GM06990 (cell line): ENCODE results near the gene GPR171.

Experiments
- DNase-seq: peaks from one replicate; pipeline ENCODE4 v3.0.0-alpha.2; 2011; ENCODE audit not compliant: insufficient read length; ENCODE audit errors: extremely low read depth
- H3K27me3 ChIP-seq: replicated peaks from 2 replicates; pipeline ENCODE4 v1.6.0; 2011; ENCODE audit warnings: low read length; ENCODE audit not compliant: control insufficient read depth, insufficient read depth
- H3K36me3 ChIP-seq: 2 replicates; pipeline ENCODE4 v1.5.1; 2011; ENCODE audit warnings: low read length; ENCODE audit not compliant: control insufficient read depth, insufficient read depth
- H3K4me3 ChIP-seq: replicated peaks from 2 replicates; pipeline ENCODE4 v1.5.1; 2011; ENCODE audit warnings: low read depth, mild to moderate bottlenecking, control low read depth, low read length
- CTCF ChIP-seq: IDR thresholded peaks from 2 replicates; pipeline ENCODE4 v1.5.1; 2011; ENCODE audit warnings: low read length, control low read depth, mild to moderate bottlenecking, inconsistent platforms; ENCODE audit not compliant: insufficient read depth, poor library complexity, severe bottlenecking

GPR171 gene

DNA sequence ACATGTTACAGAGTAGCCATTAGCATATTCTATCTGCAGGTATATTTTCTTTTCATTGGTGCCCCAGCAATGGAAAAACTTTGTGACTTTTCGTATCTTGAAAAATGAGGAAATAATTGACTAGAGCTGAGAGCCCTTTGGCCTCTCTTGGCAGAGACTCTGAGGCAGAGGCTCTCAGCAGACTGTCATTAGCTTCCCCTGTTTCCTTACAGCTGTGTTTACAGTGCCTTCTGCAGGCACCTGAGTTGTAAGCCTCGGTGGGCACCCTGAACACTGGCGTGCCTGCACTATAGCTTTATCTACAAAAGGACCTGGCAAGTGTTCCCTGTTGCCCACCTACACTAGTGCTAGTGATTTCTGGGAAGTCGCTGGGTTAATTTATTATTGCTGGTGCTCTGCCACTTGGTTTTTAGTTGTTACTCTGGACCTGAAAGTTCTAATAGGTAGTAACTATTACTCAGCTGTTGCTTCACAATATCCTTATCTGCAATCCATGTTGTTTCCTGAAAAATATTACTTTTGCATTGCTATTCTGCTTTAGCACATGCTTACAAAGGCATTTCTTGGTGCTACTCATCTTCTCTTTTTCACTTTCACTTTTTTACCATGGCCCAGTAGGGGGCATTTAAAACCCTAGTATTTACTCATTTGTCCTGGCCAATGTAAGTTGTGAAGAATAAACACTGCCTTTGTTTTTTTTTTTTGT lies 7.8 kb upstream of the GPR171 start:
- TF ChIP-seq CTCF, result no peak
- no peak for DNase-seq
- Histone ChIP-seq H3K36me3 (no peaks in the 10 kb centered on the region), H3K27me3 (no peaks in the 10 kb centered on the region; the same call in 1 of the 2 replicates), H3K4me3 (no peak overlapping the region)

DNA sequence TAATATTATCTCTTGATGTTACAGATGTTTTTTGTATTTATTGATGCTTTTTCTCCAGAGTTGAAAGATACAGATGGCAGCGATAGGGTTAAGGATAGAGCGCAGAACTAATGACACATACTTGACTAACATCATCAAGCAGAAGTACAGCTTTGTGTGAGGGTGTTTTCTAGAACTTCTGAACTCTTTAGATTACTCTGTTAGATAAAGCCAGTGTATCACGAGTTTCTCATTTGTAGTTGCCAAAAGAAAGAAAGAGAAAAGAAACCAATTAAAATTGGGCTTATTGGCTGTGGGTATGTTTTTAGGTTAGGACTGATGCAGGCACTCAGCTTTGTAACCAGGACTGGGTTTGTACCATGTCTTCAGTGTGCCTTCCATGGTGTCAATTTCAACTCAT lies 6.6 kb upstream of the GPR171 start:
- DNase-seq, result no peak
- Histone ChIP-seq H3K4me3 (no peak overlapping the region), H3K27me3 (no peaks in the 10 kb centered on the region), H3K36me3 (no peaks in the 10 kb centered on the region)
- TF ChIP-seq CTCF, result no peak

DNA sequence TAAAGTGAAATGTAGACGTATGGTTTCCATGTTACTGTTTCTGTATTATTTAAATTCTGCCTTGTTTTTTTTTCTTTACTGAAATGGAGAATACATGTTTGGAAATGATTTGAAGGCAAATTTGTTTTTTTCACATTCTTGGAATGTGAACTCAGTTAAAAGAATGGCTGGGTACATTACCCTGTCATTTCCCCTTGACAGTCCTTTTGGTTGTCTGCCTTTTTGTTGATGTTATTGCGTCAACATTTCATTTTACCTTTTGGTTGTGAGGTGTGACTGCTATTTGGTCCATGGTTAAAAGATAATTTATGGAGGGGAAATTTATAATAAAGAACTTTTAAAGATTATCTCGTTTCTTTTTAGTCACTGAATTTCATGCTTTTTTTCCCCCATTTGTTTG lies 3.2 kb upstream of the GPR171 start:
- Histone ChIP-seq H3K36me3 (no peaks in the 10 kb centered on the region), H3K27me3 (no peaks in the 10 kb centered on the region), H3K4me3 (no peak overlapping the region)
- DNase-seq, result no peak
- no peak for TF ChIP-seq CTCF

GRCh38 chr3:151205482-151205881 lies 2.5 kb upstream of the GPR171 start:
- Histone ChIP-seq H3K4me3 (no peak overlapping the region), H3K36me3 (no peaks in the 10 kb centered on the region), H3K27me3 (no peaks in the 10 kb centered on the region)
- no peak for TF ChIP-seq CTCF
- DNase-seq, result no peak

- no peaks in the 10 kb centered on the region for H3K27me3 ChIP-seq
- no peaks in the 10 kb centered on the region for H3K36me3 ChIP-seq
- no peak overlapping the region for H3K4me3 ChIP-seq
- TF ChIP-seq CTCF, result no peak
- DNase-seq, result no peak
Observed at GRCh38 chr3:151204530-151205402, 1.8 kb upstream of the GPR171 start.
